KMS-11 (cell line): ENCODE results near the gene MRFAP1.

ENCODE experiments used
- H2AFZ ChIP-seq: fragments of 200-600 bp; sonication (generic); 2 replicates; pipeline ENCODE4 v1.6.1; 2016; ENCODE audit warnings: antibody characterized with exemption, mixed run types, low read depth
- H3K27ac ChIP-seq: fragments of 200-600 bp; sonication (generic); 2 replicates; pipeline ENCODE4 v1.6.1; 2016; ENCODE audit warnings: mild to moderate bottlenecking, mixed run types
- H3K27me3 ChIP-seq: fragments of 200-600 bp; sonication (generic); 2 replicates; pipeline ENCODE4 v1.6.1; 2017; ENCODE audit warnings: mild to moderate bottlenecking, low read depth, mixed run types, moderate library complexity; ENCODE audit not compliant: insufficient read depth
- H3K36me3 ChIP-seq: fragments of 200-600 bp; sonication (generic); 2 replicates; pipeline ENCODE4 v1.6.1; 2017; ENCODE audit warnings: mild to moderate bottlenecking, mixed run types; ENCODE audit not compliant: insufficient read depth
- H3K4me1 ChIP-seq: fragments of 200-600 bp; sonication (generic); 2 replicates; pipeline ENCODE4 v1.6.1; 2016; ENCODE audit warnings: mild to moderate bottlenecking, low read depth, mixed run types; ENCODE audit not compliant: poor library complexity, severe bottlenecking
- H3K4me2 ChIP-seq: fragments of 200-600 bp; sonication (generic); 2 replicates; pipeline ENCODE4 v1.7.0; 2016; ENCODE audit warnings: mild to moderate bottlenecking, mixed run types
- H3K4me3 ChIP-seq: fragments of 200-600 bp; sonication (generic); IDR thresholded peaks from 2 replicates; pipeline ENCODE4 v1.6.1; 2017; ENCODE audit warnings: low read depth, low read length, mixed read lengths; ENCODE audit not compliant: insufficient read depth
- H3K79me2 ChIP-seq: fragments of 200-600 bp; sonication (generic); 2 replicates; pipeline ENCODE4 v1.6.1; 2016; ENCODE audit warnings: low read depth, mixed run types; ENCODE audit not compliant: insufficient read depth
- H3K9ac ChIP-seq: fragments of 200-600 bp; sonication (generic); 2 replicates; pipeline ENCODE4 v1.6.1; 2016; ENCODE audit warnings: mild to moderate bottlenecking, mixed run types
- H4K20me1 ChIP-seq: fragments of 200-600 bp; sonication (generic); 2 replicates; pipeline ENCODE4 v1.6.1; 2016; ENCODE audit warnings: mild to moderate bottlenecking, mixed run types; ENCODE audit not compliant: insufficient read depth
- TF ChIP-seq, protein P1 (sequence below): fragments of 200-600 bp; sonication (generic); conservative IDR thresholded peaks from 2 replicates; pipeline ENCODE4 v1.6.1; 2017; ENCODE audit warnings: low read depth, mild to moderate bottlenecking, antibody characterized with exemption, low read length, moderate library complexity, mixed read lengths

MRFAP1 gene

DNA sequence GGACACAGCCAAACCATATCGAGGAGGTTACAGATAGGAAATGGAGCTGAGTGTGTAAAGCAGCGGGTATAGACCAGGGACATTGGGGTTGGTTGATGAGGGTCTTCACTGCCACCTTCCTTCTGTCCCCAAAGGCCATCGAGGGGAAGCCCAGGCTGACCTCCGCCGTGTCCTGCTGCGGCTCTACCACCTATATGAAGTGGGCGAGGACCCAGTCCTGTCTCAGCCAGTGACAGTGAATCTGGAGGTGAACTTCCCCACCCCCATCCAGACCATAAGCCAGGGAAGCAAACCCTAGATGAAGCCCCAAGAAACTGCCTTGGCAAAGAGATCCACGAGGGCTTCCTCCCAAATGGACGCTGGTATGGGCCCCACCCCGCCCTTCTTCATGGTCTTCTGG, 23.2 kb upstream of the MRFAP1 start:
- Histone ChIP-seq H3K4me3 (no peak overlapping the region), H3K27ac (no peak overlapping the region), H3K79me2 (no peaks in the 10 kb centered on the region), H2AFZ (no peak overlapping the region), H3K9ac (no peak overlapping the region), H3K27me3 (no peaks in the 10 kb centered on the region), H3K4me2 (no peak overlapping the region), H3K4me1 (no peaks in the 10 kb centered on the region), H4K20me1 (no peaks in the 10 kb centered on the region), H3K36me3 (no peaks in the 10 kb centered on the region)
- TF ChIP-seq, protein P1, sequence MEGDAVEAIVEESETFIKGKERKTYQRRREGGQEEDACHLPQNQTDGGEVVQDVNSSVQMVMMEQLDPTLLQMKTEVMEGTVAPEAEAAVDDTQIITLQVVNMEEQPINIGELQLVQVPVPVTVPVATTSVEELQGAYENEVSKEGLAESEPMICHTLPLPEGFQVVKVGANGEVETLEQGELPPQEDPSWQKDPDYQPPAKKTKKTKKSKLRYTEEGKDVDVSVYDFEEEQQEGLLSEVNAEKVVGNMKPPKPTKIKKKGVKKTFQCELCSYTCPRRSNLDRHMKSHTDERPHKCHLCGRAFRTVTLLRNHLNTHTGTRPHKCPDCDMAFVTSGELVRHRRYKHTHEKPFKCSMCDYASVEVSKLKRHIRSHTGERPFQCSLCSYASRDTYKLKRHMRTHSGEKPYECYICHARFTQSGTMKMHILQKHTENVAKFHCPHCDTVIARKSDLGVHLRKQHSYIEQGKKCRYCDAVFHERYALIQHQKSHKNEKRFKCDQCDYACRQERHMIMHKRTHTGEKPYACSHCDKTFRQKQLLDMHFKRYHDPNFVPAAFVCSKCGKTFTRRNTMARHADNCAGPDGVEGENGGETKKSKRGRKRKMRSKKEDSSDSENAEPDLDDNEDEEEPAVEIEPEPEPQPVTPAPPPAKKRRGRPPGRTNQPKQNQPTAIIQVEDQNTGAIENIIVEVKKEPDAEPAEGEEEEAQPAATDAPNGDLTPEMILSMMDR: no peak

- no peaks in the 10 kb centered on the region for H3K27me3 ChIP-seq
Observed at GRCh38 chr4:6618386-6619115, 21.9 kb upstream of the MRFAP1 start.

GRCh38 chr4:6619116-6619465, 21.4 kb upstream of the MRFAP1 start:
- H3K27ac ChIP-seq: no peak overlapping the region
- H3K9ac ChIP-seq: no peak overlapping the region
- no peaks in the 10 kb centered on the region for H3K79me2 ChIP-seq
- H3K27me3 ChIP-seq: no peaks in the 10 kb centered on the region
- TF ChIP-seq, protein P1: no peak
- no peaks in the 10 kb centered on the region for H3K36me3 ChIP-seq
- H2AFZ ChIP-seq: no peak overlapping the region
- no peak overlapping the region for H3K4me2 ChIP-seq
- H3K4me1 ChIP-seq: no peaks in the 10 kb centered on the region
- H4K20me1 ChIP-seq: no peaks in the 10 kb centered on the region
- H3K4me3 ChIP-seq: no peak overlapping the region

More at GRCh38 chr4:6618386-6619115, 21.9 kb upstream of the MRFAP1 start:
- Histone ChIP-seq H3K79me2 (no peaks in the 10 kb centered on the region), H3K27ac (no peak overlapping the region), H3K9ac (no peak overlapping the region), H3K4me3 (no peak overlapping the region), H4K20me1 (no peaks in the 10 kb centered on the region), H3K4me2 (no peak overlapping the region), H2AFZ (no peak overlapping the region), H3K36me3 (no peaks in the 10 kb centered on the region), H3K4me1 (no peaks in the 10 kb centered on the region)
- TF ChIP-seq, protein P1: no peak

DNA sequence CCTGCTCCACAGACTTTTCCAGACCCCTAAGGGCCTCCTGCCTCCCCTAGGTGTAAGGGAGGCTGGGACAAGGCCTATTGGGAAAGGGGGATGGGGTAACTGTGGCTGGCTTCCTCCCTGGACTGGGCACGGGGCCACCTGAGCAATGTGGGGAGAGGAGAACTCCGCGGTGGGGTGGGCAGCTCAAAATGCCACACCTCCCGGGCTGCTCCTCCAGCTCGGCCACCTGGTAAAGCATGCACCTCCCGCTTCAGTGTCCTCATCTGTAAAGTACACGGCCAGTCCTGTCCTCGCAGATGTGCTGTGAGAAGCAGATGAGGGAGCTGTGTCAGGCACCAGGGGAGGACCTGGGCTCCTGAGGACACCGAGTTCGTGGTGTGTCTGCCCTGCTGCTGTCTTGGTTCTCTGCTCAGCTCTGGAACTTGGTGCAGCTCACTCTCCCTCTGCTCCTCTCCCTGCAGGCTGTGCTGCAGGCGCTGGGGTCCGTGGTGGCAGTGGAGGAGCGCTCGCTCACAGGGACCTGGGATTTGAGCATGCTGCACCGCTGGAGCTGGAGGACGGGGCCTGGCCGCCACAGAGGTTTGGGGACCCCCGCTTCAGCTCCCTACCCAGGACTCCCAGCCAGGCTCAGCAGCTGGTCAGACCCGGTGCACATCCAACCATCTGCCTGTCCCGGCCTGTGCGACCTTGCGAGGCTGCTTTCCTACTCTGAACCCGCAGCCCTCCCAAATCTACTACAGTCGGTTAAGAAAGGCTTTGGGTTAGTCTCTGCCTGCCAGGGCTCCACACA, 20.8 kb upstream of the MRFAP1 start:
- H2AFZ ChIP-seq: no peak overlapping the region

More for the DNA sequence above, 20.8 kb upstream of the MRFAP1 start:
- TF ChIP-seq, protein P1: no peak
- H3K9ac ChIP-seq: no peak overlapping the region
- no peak overlapping the region for H3K4me2 ChIP-seq
- H3K4me1 ChIP-seq: no peaks in the 10 kb centered on the region
- H3K27me3 ChIP-seq: no peaks in the 10 kb centered on the region
- H3K27ac ChIP-seq: no peak overlapping the region
- H3K36me3 ChIP-seq: no peaks in the 10 kb centered on the region
- no peak overlapping the region for H3K4me3 ChIP-seq
- no peaks in the 10 kb centered on the region for H4K20me1 ChIP-seq
- H3K79me2 ChIP-seq: no peaks in the 10 kb centered on the region
